Astrocyte (in vitro differentiated cells and primary cell): ENCODE data around the gene FOXE3. TPM values are rescaled to one million over a fixed set of nuclear protein-coding genes. Genes with fewer than 3 reads are reported as not detected.

ENCODE experiments used
- DNase-seq: peaks from one replicate; pipeline ENCODE4 v3.0.0-alpha.2; 2010; ENCODE audit warnings: low read depth
- FAIRE-seq: peaks from 2 replicates; lab custom pipeline; 2011; peaks lifted over from hg19 to GRCh38; lab: Jason Lieb, UNC
- H2AFZ ChIP-seq: 2 replicates; pipeline ENCODE4 v1.6.0; 2012; ENCODE audit warnings: low read depth, low read length, inconsistent platforms
- H3K27ac ChIP-seq: 2 replicates; pipeline ENCODE4 v1.5.1; 2011; ENCODE audit warnings: low read depth, low read length, inconsistent platforms
- H3K27me3 ChIP-seq: 2 replicates; pipeline ENCODE4 v1.6.0; 2011; ENCODE audit warnings: low read length, inconsistent platforms; ENCODE audit not compliant: insufficient read depth
- H3K36me3 ChIP-seq: 2 replicates; pipeline ENCODE4 v1.5.1; 2011; ENCODE audit warnings: low read length, inconsistent platforms; ENCODE audit not compliant: insufficient read depth
- H3K4me1 ChIP-seq: 2 replicates; pipeline ENCODE4 v1.5.1; 2011; ENCODE audit warnings: low read length, inconsistent platforms; ENCODE audit not compliant: insufficient read depth
- H3K4me2 ChIP-seq: 2 replicates; pipeline ENCODE4 v1.6.0; 2012; ENCODE audit warnings: low read length, inconsistent platforms
- H3K4me3 ChIP-seq: 2 replicates; pipeline ENCODE4 v1.5.1; 2011; ENCODE audit warnings: low read depth, mild to moderate bottlenecking, low read length, inconsistent platforms; ENCODE audit not compliant: insufficient read depth
- H3K79me2 ChIP-seq: 2 replicates; pipeline ENCODE4 v1.6.0; 2012; ENCODE audit warnings: mild to moderate bottlenecking, low read length, inconsistent platforms; ENCODE audit not compliant: insufficient read depth
- H3K9ac ChIP-seq: 2 replicates; pipeline ENCODE4 v1.6.0; 2012; ENCODE audit warnings: mild to moderate bottlenecking, low read length, inconsistent platforms
- H3K9me3 ChIP-seq: 2 replicates; pipeline ENCODE4 v1.5.1; 2012; ENCODE audit warnings: low read depth, mild to moderate bottlenecking, low read length, inconsistent platforms; ENCODE audit not compliant: insufficient read depth
- H4K20me1 ChIP-seq: 2 replicates; pipeline ENCODE4 v1.6.0; 2012; ENCODE audit warnings: low read length, inconsistent platforms; ENCODE audit not compliant: insufficient read depth
- H3K27ac Mint-ChIP-seq: one replicate; pipeline ENCODE4 v1.8.0; 2021; ENCODE audit warnings: mild to moderate bottlenecking, mixed read lengths; ENCODE audit not compliant: unreplicated experiment
- H3K27me3 Mint-ChIP-seq: one replicate; pipeline ENCODE4 v1.8.0; 2021; ENCODE audit warnings: low read depth, mixed read lengths; ENCODE audit not compliant: unreplicated experiment
- H3K36me3 Mint-ChIP-seq: one replicate; pipeline ENCODE4 v1.8.0; 2021; ENCODE audit warnings: low read depth, mixed read lengths; ENCODE audit not compliant: unreplicated experiment
- H3K4me1 Mint-ChIP-seq: one replicate; pipeline ENCODE4 v1.8.0; 2021; ENCODE audit warnings: low read depth, mixed read lengths; ENCODE audit not compliant: unreplicated experiment
- H3K4me3 Mint-ChIP-seq: one replicate; pipeline ENCODE4 v1.8.0; 2021; ENCODE audit warnings: mild to moderate bottlenecking, moderate library complexity, mixed read lengths; ENCODE audit not compliant: unreplicated experiment
- H3K9me3 Mint-ChIP-seq: one replicate; pipeline ENCODE4 v1.8.0; 2021; ENCODE audit warnings: mild to moderate bottlenecking, mixed read lengths; ENCODE audit not compliant: unreplicated experiment
- EZH2 ChIP-seq: IDR thresholded peaks from 2 replicates; pipeline ENCODE4 v1.6.1; 2012; ENCODE audit warnings: mild to moderate bottlenecking, low read length, inconsistent platforms; ENCODE audit not compliant: insufficient read depth
- total RNA-seq: library from RNA; stranded (reverse); gene quantifications from 2 replicates; pipeline ENCODE4 v1.2.1, GENCODE V29; 2021
- TF ChIP-seq, protein P1 (sequence below): IDR thresholded peaks from 2 replicates; pipeline ENCODE4 v1.5.1; 2011; ENCODE audit warnings: low read depth, mild to moderate bottlenecking, inconsistent platforms, low read length, moderate library complexity; ENCODE audit not compliant: insufficient read depth

Gene FOXE3
- total RNA-seq, 1 donor from 2014 or later = 0.14 TPM

DNA sequence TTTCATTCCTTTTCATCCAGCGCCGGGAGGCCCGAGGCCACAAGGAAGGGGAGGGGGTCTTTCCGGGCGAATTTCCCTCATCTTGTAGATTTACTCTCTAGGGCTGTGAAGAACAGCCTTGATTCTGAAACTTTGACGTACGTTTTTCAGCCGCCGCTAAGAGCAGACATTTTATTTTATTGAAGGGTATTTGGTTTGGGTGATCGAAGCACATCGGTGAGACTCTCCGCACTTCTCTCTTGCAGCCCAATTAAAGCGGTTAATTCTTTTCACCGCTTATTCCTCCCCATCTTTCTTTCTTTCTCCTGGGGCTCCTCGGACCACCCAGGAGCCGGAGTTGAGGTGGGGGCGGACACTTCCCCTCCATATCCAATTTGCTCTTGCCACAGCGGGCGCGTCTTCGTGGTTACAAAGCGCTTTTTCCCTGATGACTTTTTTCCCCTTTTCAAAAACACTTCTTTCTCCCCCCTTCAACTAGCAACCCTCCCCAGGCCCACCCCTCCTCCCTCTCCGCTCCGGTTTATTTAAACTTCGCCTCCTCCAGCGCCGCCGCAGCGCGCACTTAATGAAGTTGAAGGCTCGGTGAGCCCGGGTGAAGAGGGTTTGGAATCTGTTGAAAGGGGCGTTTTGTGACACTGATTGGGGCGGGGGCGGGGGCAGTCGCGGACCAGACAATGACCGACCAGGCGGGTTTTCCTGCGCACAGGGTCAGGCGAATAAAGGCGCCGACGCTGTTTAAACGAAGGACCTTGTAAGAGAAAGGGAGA is 27.6 kb downstream of the FOXE3 start:
- Histone ChIP-seq H3K4me1 (peaks cover 6% of the 10 kb centered on the region), H2AFZ (no peak overlapping the region), H3K27ac (no peak overlapping the region), H3K4me3 (no peak overlapping the region), H3K79me2 (no peaks in the 10 kb centered on the region), H3K9me3 (no peaks in the 10 kb centered on the region), H4K20me1 (peaks cover 9% of the 10 kb centered on the region), H3K4me2 (no peak overlapping the region), H3K27me3 (peaks cover 92% of the 10 kb centered on the region), H3K9ac (no peak overlapping the region), H3K36me3 (no peaks in the 10 kb centered on the region)
- no peak overlapping the region for H3K27ac Mint-ChIP-seq
- peaks cover 11% of the 10 kb centered on the region for H3K9me3 Mint-ChIP-seq
- FAIRE-seq = no peak
- peaks cover 5% of the 10 kb centered on the region for H3K4me1 Mint-ChIP-seq
- peak overlapping the region; percentile 69 for H3K4me3 Mint-ChIP-seq
- H3K27me3 Mint-ChIP-seq = peaks cover 31% of the 10 kb centered on the region
- no peak for DNase-seq
- peaks cover 4% of the 10 kb centered on the region for H3K36me3 Mint-ChIP-seq
- TF ChIP-seq EZH2 = no peak
- TF ChIP-seq, protein P1, sequence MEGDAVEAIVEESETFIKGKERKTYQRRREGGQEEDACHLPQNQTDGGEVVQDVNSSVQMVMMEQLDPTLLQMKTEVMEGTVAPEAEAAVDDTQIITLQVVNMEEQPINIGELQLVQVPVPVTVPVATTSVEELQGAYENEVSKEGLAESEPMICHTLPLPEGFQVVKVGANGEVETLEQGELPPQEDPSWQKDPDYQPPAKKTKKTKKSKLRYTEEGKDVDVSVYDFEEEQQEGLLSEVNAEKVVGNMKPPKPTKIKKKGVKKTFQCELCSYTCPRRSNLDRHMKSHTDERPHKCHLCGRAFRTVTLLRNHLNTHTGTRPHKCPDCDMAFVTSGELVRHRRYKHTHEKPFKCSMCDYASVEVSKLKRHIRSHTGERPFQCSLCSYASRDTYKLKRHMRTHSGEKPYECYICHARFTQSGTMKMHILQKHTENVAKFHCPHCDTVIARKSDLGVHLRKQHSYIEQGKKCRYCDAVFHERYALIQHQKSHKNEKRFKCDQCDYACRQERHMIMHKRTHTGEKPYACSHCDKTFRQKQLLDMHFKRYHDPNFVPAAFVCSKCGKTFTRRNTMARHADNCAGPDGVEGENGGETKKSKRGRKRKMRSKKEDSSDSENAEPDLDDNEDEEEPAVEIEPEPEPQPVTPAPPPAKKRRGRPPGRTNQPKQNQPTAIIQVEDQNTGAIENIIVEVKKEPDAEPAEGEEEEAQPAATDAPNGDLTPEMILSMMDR = no peak

DNA sequence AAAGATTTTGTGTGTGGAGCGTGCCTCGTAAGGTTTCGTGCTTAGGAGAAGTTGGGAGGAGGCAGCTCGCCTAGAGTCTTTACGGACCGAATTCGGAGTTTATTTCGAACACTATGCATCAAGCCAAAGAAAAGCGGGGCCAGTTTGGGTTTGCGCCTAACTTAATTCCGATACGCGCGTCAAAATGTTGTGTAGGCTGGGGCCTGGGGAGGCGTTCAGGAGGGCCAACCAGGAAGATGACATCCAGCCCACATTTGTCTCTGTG is 28.1 kb downstream of the FOXE3 start:
- Histone ChIP-seq H3K4me3 (no peak overlapping the region), H4K20me1 (peaks cover 9% of the 10 kb centered on the region), H3K9ac (no peak overlapping the region), H3K36me3 (no peaks in the 10 kb centered on the region), H2AFZ (no peak overlapping the region), H3K27me3 (peaks cover 95% of the 10 kb centered on the region), H3K27ac (no peak overlapping the region), H3K79me2 (no peaks in the 10 kb centered on the region), H3K4me2 (peak overlapping the region; percentile 78), H3K4me1 (peaks cover 6% of the 10 kb centered on the region), H3K9me3 (no peaks in the 10 kb centered on the region)
- Mint-ChIP-seq H3K36me3 (peaks cover 4% of the 10 kb centered on the region), H3K4me3 (peak overlapping the region; percentile 69), H3K27ac (no peak overlapping the region), H3K4me1 (peaks cover 5% of the 10 kb centered on the region), H3K9me3 (peaks cover 13% of the 10 kb centered on the region), H3K27me3 (peaks cover 36% of the 10 kb centered on the region)
- TF ChIP-seq, protein P1 = no peak
- no peak for TF ChIP-seq EZH2
- no peak for DNase-seq
- FAIRE-seq = no peak
